Colon (tissue), 2 donors: ENCODE measurements around the gene TMEM61.
"Not testable (repeated sequence)": the region's sequence is repeated elsewhere in the genome, so short reads cannot be mapped to it uniquely, and the experiment has no call there.

Experiments
- FAIRE-seq: peaks from 2 replicates; lab custom pipeline; 2012; peaks lifted over from hg19 to GRCh38; lab: Jason Lieb, UNC
- donor health status: control.
- donor health status: control.

TMEM61 gene

DNA sequence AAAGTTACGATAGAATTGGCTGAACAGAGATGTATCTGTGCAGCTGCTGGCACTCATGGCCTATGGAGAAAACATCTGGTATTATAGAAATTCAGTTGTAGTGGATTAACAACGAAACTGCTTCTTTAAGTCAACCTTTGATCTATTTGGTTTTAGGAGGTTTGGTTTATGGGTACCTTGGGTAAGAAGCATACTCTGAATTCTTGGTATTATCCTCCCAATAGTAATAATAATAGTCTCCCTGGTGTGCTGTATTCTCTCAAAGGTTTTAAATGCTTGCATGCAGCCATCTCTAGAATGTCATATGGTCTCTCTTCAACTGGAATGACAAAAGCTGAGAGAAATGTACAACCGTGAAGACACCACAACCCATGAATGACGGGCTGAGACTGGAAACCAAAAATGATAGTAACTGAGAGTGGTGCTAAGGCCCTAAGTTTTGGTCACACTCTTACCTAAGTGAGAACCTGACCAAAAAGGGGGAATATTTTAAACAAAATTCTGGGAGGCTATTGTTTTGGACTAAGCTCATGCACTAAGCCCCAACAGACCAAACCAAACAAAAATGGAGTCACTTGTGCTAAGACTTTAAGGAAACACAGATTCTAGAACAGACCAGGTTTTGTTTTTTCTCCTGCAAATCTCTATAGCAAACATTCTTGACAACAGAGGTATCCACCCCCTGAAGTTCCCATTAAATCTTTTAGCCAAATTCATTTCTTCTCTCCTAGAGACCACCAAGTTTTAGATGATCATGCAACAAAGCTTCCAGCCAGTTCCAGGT is 17.6 kb upstream of the TMEM61 start:
- FAIRE-seq = no peak

DNA sequence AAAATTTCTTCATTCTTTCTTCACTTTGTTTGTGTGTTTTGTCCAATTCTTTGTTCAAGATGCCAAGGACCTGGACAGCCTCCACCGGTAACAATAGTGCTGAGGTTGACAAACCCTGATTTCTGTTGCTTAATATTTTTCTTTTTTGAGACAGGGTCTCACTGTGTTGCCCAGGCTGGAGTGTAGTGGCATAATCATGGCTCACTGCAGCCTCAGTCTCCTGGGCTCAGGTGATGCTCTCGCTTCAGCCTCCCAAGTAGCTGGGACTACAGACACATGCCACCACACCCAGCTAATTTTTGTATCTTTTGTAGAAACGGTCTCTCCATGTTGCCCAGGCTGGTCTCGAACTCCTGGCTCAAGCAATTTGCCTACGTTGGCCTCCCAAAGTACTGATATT is 16.6 kb upstream of the TMEM61 start:
- not testable (repeated sequence) for FAIRE-seq

- no peak for FAIRE-seq
Observed at GRCh38 chr1:54965624-54966340, 14.6 kb upstream of the TMEM61 start.

DNA sequence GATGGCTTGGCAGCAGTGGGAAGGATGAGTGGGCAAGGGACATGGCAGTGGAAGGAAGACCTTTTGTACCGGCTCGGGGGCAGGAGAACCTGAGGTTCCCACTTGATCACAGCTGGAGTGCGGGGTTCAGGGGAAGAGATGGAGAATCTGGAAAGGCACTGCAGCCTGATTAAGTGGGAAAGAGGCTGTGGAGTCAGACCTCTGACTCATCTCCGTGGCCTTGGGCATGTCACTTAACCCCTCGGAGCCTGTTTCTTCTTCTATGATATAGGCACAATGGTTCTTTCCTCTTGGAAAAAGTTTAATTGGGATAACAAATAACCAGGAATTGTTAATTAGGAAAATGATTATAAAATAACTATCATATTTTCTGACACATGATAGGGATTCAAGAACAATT is 13.1 kb upstream of the TMEM61 start:
- FAIRE-seq = no peak

DNA sequence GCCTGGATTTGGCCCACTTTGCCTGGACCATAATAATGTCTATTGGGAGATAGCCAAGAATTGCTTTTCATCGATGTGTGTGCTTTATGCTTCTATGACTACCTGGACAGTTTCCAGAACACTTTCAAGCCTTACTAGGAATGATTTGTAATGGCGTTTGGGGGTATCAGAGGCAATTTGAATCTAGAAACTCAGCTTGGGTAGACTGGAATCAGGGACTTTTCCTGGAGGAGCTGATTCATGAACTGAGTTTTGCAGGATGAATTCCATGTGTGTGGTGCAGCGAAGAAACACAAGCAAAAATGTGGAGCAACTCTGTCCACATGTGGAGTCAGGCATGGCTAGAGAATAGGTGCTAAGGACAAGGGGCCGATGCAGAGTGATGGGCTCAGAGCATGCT is 11.9 kb upstream of the TMEM61 start:
- FAIRE-seq = no peak

DNA sequence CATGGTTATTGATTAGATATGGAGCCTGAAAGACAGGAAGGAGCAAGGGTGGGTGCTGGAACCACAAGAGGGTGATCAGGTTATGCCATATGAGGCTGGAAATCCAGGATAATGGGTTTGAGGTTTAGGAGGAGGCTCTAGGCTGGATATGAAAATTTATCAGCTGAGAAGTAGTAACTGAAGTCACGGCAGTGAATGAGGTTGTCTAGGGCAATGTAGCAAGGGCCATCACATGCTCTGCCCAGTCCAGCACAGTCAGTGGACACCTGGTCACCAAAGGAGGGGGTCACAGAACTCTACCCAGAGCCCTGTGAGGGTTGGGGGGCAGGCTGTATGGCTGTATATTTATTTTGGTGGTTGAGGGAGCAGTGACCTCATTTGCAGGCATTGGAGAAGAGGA is 10.5 kb upstream of the TMEM61 start:
- no peak for FAIRE-seq

DNA sequence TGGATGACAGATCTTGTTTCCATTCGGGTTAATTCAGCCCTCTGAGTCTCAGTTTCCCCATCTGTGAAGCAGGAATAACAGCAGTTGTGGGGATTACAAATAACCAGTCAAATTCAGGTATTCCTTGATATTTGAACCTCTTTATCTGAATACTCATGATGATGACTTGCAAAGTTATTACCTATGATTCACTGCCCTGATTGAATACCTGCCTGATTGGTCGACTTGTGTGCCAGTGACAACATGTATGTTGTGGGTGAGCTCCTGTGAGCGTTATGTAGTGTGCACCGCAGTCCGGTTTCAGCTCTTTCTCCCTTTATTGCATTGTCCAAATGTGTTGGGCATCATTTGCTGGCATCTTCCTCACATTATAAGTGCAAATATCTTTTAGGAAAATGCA is 9.5 kb upstream of the TMEM61 start:
- no peak for FAIRE-seq

- FAIRE-seq = no peak
Observed at GRCh38 chr1:54971317-54971791, 9.1 kb upstream of the TMEM61 start.

GRCh38 chr1:54972436-54972835 is 8.0 kb upstream of the TMEM61 start:
- no peak for FAIRE-seq

DNA sequence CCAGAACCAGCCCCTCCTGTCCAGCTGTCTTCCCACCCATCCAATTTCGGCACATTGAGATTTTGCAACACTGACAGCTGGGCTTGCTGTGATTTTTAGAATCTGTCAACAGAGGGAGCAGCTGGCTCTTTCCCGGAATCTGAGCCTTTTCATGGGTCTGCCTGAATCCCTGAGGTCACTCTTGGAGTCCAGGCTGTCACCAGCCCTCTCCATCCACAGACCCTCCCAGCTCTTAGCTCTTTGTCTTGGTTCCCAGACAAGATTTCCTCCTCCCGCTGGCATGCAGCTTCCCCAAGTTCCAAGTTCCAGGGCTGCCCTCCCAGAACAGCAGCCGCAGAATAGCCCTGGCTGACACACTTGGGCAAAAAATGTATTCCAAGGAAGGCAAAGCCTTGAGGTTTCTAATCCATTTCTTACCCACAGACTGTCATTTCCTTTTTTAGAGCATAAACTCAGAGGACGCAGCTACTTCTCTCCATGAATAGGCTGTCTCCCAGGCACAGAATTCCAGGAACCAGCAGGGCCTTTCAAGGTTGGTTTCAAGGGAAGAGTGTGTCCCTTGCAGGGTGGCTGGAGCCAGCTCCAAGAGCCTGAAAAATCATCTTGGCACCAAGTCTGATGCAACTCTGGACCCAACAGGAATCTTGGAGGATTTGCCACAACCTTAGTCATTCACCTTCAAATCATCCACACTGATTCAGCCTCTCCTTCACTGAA is 7.1 kb upstream of the TMEM61 start:
- no peak for FAIRE-seq

GRCh38 chr1:54975356-54976108 is 4.9 kb upstream of the TMEM61 start:
- FAIRE-seq = no peak

DNA sequence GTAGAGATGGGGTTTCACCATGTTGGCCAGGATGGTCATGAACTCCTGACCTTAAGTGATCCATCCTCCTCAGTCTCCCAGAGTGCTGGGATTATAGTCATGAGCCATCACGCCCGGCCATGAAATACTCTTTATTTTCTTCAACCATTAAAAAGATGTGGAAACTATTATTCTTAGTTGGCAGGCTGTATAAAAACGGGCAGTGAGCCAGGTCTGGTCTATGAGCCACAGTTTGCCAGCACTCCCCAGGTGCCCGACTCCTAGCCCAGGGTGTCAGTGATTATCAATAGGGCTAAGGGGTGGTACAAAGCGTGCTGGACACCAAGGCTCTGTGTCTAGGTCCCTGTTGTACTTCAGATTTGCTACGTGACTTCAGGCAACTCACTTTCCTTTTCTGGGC is 3.7 kb upstream of the TMEM61 start:
- FAIRE-seq = no peak

DNA sequence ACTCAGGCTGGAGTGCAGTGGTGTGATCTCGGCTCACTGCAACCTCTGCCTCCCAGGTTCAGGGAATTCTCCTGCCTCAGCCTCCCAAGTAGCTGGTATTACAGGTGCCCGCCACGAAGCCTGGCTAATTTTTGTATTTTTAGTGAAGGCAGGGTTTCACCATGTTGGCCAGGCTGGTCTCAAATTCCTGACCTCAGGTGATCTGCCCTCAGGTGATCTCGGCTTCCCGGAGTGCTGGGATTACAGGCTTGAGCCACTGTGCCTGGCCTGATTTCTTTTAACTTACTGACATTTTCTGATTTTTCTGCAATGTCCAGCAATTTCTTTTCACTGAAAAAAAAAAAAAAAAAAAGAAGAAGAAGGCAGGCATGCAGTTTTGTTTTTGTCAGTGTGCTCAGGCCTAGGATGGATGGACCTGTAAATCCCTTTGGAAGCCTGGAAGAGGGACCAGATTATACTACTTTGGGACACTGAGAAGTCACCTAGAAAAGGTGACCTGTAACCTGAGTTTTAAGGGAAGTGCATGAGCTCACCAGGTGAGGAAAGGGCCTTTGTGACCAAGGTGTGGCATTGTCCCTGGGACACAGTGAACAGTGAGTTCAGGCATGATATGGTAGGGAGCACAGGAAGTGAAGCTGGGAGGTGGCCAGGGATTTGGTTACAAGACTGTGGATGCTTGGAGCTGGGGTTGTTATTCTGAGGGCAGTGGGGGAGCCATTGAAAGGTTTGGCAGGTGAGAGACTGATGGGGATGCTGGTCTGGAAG is 2.7 kb upstream of the TMEM61 start:
- FAIRE-seq = no peak

GRCh38 chr1:54978528-54979326 is 1.7 kb upstream of the TMEM61 start:
- no peak for FAIRE-seq

DNA sequence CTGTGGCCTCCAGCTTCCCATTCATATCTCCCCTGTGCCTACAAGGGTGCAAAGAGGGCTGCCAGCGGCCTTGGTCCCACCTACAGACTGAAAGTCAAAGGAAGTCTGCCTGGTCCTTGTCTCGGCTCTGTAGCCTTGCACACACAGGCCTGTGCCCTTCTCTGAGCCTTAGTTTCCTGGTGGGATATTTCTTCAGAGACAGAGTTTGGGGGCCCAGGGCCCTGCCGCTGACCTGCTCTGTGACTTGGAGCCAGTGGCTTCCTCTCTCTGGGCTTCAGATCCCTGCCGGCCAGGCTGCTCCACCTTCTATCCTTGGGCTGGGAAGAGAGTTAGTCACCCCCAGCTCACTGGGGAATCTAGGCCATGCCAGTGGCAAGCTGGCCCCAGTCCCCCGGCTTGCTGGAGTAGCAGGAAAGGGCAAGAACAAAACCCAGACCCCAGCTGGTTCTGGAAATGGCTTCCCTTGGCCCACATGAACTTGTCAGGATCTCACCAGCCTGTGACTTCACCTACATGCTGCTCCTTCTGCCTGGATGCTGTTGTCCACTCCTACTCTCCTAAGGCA is 1.0 kb upstream of the TMEM61 start:
- no peak for FAIRE-seq

- no peak for FAIRE-seq
Observed at GRCh38 chr1:54980046-54980527, 341 bp upstream of the TMEM61 start.

- no peak for FAIRE-seq
Observed at GRCh38 chr1:54981466-54981865, 1.0 kb downstream of the TMEM61 start.

DNA sequence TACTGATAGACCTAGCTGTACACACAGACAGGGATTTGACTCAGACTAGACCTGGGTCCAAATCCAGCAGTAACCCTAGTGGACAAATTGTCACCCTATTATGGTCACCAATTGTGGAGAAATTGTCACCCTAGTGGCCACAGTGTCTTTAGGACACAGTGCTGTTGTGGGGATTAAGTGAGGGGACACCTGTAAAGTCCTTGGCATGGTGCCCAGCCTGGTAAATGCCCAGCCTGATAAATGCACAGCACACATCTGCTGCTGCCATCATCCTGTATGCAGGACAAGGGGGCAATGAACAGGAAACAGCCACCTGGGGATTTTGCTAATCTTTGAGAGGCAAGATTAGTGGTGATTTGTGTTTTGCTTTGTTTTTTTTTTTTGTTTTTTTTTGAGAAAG is 2.3 kb downstream of the TMEM61 start:
- FAIRE-seq = no peak

DNA sequence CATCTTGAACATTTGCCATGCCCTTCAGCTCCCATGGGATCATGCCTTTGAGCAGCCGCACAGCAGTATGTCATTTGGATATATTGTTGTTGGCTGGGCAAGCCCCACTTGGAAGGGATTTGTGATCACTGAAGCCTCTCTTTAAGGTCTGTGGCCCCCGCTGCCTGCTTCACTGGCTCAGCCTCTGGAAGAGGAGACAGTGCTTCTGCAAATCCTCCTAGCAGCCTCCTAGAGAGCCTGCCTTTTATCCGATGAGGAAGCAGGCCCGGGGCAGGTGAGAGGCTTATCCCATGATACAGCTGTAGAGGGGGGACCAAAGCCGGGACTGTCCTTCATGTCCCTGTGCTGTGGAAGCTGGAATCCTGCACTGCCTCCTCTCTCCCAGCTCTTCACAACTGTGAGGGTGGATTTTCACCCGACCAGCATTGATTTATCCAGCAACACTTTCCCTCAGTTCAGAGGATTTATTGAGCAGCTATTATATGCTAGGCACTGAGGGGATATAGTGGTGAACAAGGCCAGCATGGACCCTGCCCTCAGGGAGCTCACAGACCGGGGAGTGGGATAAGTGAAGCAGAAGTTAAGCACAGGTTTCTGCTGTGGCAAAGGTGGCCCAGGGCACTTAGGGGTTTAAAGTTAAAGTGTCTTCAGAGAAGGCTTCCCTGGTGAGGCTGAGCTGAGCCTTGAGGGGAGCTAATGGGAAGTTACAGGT is 3.9 kb downstream of the TMEM61 start:
- FAIRE-seq = no peak
